ENCODE measurements around the gene LOXL1.

DNA sequence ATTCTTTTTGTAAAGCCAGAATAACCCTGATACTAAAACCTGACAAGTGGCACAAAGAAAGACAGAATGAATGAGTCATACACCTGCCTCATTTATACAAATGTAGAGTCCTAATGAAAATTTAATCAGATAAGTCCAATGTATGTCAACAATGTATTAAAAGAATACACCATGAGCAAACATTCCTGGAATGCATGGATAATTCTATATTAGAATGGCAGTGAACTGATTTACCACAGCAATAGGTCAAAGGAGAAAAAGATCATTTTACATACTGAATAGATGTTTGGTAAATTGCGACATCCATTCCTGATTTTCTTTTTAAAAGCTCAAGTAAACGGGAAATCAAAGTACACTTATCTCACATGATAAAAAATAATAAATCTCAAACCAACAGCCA lies 11.2 kb upstream of the LOXL1 start:
- TF ChIP-seq, protein P1, sequence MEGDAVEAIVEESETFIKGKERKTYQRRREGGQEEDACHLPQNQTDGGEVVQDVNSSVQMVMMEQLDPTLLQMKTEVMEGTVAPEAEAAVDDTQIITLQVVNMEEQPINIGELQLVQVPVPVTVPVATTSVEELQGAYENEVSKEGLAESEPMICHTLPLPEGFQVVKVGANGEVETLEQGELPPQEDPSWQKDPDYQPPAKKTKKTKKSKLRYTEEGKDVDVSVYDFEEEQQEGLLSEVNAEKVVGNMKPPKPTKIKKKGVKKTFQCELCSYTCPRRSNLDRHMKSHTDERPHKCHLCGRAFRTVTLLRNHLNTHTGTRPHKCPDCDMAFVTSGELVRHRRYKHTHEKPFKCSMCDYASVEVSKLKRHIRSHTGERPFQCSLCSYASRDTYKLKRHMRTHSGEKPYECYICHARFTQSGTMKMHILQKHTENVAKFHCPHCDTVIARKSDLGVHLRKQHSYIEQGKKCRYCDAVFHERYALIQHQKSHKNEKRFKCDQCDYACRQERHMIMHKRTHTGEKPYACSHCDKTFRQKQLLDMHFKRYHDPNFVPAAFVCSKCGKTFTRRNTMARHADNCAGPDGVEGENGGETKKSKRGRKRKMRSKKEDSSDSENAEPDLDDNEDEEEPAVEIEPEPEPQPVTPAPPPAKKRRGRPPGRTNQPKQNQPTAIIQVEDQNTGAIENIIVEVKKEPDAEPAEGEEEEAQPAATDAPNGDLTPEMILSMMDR (IDR thresholded peaks at IDR 0.05; ENCODE audit: low read depth, low read length), result no peak
- TF ChIP-seq POLR2A (IDR thresholded peaks at IDR 0.05; ENCODE audit: extremely low read depth, insufficient read length) (no peak), MAX (IDR thresholded peaks at IDR 0.05; ENCODE audit: low read depth, low read length) (no peak)

Measured in NB4 (cell line).